HG02798 (cell line): ENCODE results near the gene NOD1.
"Not testable (repeated sequence)": the region's sequence is repeated elsewhere in the genome, so short reads cannot be mapped to it uniquely, and the experiment has no call there.

ENCODE experiments used
- ATAC-seq: cut with Tn5 transposase; IDR thresholded peaks from one replicate; pipeline ENCODE4 v1.9.1; 2021; ENCODE audit warnings: mild to moderate bottlenecking; ENCODE audit not compliant: unreplicated experiment, poor library complexity

The NOD1 gene, protein sequence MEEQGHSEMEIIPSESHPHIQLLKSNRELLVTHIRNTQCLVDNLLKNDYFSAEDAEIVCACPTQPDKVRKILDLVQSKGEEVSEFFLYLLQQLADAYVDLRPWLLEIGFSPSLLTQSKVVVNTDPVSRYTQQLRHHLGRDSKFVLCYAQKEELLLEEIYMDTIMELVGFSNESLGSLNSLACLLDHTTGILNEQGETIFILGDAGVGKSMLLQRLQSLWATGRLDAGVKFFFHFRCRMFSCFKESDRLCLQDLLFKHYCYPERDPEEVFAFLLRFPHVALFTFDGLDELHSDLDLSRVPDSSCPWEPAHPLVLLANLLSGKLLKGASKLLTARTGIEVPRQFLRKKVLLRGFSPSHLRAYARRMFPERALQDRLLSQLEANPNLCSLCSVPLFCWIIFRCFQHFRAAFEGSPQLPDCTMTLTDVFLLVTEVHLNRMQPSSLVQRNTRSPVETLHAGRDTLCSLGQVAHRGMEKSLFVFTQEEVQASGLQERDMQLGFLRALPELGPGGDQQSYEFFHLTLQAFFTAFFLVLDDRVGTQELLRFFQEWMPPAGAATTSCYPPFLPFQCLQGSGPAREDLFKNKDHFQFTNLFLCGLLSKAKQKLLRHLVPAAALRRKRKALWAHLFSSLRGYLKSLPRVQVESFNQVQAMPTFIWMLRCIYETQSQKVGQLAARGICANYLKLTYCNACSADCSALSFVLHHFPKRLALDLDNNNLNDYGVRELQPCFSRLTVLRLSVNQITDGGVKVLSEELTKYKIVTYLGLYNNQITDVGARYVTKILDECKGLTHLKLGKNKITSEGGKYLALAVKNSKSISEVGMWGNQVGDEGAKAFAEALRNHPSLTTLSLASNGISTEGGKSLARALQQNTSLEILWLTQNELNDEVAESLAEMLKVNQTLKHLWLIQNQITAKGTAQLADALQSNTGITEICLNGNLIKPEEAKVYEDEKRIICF

DNA sequence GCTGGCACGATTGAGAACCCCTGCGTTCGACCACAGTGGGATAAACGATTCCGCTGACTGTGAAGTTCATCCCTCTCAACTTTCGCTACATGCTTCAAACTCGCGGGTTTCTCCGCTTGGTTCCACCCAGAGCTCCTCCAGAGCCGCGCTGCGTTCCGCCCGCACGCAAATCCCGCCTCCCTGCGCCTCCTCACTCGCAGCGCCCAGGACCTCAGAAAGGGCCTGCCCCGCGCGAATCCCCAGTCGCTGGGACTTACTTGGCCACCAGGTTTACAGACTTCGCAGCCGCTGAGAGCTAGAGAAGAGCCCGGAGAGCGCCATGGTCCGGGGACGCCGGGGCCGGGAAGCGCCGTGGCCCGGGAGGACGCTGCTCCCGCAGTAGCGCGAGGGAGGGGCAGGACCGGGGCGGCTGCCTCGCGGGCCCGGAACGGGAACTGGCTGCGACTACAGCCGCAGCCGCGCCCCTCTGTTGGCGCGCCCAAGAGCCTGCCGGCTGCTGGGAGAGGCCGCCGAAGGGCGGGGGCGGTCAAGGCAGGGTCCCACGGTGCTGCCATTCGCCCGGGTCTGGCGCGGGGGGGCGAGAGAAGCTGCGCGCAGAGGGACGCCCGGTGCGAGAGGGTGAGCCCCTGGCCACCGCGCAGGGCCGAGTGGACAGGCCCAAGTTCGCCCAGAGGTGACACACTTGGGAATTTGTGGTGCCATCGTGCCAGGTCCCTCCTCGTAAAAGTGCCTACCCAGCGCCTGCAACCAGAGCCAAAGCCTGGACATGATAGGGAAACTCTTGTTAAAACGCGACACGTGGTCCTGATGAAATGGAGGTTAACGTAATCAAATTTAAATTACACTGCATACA, at the start of gene NOD1:
Gene NOD1, minus strand, starts transcription at position 436 of the 853 bp plus-strand sequence. CDS start 21,863 bp downstream, outside the sequence.
- peak; percentile 99 for ATAC-seq

DNA sequence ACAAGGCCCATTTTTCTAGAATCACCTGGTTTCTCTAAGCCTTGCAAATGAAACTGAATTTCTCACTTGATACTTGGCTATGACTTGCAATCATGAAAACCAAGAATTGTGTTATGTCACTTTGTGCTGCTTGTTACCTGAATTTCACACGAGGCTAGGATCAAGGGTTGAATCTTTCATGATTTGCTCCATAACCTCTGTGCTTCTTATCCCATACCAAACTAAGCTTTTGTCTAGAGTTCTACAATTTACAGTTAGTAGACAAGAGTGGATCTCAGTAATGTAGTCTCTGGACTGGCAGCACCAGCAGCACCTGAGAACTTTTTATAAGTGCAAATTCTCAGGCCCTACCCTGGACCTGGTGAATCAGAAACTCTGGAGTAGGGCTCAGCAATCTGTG, 48.7 kb upstream of the NOD1 start:
- ATAC-seq, result not testable (repeated sequence)

DNA sequence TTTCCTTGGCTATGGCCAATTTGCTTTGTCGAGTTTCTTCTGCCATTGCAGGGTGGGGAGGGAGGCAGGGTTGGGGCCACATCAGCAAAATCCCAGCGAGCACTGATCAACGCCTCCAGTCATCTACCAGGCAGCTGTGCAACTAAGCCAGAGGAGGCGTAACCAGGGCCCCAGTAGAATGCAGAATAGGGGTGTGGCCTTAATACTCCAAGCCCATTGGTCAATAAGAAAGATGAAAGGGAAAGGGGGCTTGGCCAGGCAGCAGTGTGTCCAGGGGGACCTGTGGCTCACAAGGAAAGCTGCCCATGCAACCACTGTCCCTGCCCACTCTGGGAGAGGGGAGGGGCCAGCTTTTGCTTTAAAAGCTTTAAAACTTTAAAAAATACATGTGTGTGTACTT, 47.6 kb upstream of the NOD1 start:
- no peak for ATAC-seq

DNA sequence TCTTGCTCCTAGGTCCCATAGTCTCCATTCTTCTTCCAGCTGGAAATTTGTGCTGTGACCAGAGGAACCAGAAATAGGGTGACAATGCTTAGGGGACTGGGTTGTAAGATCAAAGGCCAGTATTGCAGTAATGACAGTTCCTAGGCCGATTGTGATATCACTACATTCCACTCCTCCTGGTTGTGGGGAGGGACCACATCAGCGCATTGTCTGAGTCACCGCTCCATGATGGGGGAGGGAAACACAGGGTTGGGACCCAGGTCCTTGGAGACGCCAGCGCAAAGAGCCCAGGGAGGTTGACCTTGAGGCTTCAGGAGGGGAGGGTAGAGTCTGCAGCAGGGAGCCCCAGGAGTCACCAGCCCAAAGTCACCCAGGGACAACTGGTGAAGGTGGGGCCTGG, 46.8 kb upstream of the NOD1 start:
- no peak for ATAC-seq

DNA sequence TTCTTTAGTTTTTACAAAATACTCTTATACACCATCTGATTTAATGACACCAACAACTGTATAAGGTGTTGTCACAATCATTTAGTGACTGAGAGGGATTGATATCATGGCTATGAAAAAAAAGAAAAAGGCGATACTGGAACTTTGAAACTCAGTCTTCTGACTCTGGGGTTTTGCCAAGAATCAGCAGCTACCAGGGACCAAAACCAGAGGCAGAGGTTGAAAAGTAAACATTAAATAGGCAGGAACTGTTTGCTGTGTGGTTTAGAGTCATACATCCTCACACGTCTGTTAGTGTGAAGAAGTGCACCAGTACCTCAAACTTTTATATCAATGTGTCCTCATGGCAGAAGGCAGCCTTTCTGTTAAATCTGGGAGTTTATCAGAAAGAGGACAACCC, 46.0 kb upstream of the NOD1 start:
- no peak for ATAC-seq

DNA sequence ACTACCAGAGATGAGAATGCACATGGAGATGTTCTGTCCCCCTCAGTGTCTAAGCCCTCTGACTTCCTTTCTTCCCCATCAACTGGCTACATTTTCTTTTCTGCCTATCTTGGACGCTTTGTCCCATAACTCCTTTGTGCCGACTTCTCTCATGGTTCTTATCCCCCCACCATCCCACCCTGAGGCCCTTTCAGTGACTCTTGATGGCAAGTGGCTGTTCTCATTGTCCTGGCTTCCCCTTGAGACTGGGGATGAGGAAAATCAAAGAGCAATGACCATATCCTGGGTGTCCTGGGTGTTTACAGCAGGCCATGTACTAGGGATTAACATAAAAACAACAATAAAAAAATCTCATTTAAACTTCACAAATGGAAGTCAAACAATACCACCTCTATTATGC, 44.9 kb upstream of the NOD1 start:
- ATAC-seq, result no peak

DNA sequence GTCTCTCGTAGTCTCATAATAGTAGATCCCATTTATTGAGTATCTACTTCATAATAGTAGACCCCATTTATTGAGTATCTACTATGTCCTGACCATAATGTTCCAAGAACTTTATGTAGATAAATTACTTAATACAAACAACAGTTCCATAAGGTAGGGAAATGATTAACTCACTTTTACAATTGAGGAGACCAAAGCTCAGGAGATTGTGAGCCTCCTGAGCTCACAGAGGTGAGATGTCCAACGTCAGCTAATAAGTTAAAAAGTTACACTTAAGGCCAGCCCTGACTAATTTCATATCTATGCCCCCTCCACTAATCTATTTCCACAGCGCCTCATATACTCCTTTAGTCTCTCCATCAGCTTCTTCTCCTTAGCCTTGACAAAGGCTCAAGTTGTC, 43.6 kb upstream of the NOD1 start:
- no peak for ATAC-seq

DNA sequence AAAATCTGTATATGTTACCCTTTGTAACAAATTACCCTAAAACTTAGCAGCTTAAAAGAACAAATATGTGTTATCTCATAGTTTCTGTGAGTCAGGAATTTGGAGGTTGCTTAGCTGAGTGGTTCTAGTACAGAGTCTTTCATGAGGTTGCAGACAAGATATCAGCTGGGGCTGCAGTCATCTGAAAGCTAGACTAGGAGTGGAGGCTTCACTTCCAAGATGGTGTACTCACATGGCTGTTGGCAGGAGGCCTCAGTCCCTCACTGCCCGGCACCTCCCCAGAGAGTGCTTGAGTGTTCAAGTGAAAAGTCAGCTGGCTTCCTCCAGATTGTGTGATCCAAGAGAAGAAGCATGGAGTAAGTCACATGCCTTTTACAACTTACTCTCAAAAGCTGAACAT, 42.9 kb upstream of the NOD1 start:
- ATAC-seq, result no peak

DNA sequence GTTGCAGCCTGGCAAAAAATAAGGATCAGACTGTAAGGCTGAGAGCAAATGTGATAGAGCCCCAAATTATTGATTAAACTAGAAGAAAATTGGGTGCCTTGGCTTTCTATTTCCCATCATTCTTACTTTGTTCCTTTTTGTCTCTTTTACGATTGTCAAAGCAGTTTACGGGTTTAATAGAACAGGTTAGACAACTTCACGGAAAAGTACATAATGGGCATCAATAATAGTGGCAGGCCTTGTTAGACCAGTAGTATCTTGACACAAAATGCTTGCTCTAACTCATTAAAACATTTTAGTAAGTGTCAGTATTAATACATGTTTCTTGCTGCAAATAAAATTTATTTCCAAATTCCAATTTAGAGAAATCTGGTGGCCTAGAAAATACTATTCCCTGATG, 40.5 kb upstream of the NOD1 start:
- ATAC-seq, result no peak

DNA sequence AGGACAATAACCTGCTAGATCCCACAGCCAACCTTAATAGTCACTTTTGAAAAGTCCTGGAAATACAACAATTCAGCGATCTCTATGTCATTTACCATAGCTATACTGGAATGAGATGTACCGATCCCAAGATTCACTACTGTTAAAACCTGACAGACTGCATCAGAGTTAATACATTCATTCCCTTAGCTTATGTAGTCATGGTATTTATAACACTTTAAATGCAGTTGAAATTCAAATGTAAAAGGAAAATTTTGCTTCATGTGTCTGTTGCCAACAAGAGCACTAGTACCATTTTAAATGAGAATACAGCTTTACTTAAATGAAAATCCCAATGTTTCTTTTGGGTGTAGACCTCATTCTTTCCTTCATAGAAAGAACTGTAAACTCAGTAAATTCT, 37.2 kb upstream of the NOD1 start:
- no peak for ATAC-seq

DNA sequence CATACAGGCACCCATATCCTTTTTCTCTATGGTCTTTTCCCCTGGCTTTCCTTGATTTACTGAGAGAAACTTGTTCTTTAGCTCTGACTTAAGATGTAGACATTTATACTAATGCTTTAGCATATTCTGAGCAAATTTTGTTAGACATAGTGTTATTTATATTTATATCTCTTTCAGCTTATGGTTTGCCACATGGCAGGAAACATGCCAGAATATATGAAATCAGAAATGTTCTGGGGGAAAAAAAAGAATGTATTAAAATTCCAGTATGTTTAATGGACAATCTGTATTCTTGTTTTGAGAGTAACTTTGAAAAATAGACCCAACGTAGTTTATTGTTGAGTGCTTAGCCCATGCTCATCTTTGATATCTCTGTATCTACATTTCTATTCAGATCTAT, 36.2 kb upstream of the NOD1 start:
- ATAC-seq, result no peak

DNA sequence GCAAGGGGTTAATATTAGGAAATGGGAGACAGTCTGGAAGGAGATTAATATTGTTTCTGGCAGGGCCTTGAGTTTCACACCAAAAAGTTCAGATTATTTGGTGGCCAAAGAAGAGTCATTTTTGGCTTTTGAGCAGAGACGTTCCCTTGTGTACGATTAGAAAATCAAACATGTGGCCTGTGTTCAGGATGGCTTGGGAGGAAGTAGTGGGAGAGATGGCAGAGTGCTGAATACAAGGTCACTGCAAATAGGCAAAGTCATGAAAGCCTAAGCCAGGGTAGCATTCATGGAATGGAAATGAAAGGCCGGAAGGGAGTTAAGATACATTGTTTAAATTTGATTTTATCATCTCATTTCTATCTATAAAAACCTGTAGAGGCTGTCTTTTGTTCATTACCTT, 35.6 kb upstream of the NOD1 start:
- no peak for ATAC-seq

DNA sequence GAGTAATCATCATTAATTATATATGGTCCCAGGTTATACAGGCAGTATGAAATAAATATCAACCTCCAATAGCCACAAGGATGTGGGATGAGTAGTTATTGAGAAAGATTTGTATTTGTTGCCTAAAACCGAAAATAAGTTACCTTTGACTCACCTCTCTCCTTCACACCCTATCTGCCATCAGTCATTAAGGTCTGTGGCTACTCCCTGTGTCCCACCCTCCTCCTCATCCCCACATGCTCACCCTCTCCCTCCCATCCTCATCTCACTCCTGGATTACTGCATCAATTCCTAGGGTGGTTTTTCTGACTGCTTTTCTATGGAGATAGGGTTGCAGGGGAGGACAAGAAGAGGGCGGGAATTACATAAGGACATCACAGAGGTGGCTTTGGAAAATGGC, 35.2 kb upstream of the NOD1 start:
- ATAC-seq, result no peak

DNA sequence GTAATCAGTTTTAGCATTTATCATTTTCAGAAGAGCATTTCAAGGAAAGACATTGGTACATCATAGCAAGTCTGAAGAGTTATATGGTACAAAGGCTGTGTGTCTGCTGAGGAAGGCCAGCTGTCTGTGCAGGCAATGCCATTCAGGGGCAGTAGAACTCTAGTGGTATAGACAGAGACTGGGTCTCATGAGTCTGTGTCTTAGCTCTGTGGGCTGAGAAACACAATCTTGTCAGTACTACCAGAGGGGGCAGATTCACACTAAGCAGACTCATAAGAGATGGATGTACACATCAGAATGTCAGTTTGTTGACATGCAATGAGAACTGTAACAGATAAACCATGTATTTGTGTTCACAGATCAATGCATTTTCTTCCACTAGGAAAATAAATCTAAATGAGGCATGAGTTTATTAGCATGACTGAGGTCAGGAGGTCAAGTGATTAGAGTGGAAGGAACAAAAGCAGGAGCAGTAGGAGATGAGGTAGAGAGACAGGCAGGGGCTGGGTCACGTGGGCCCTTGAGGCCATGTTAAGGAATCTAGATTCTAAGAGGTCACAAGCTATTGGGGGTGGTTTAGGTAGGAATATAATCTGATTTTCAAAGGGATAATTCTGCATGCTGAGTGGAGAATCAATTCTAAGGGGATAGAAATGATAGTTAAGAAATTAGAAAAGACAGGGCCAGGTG, 33.5 kb upstream of the NOD1 start:
- no peak for ATAC-seq

DNA sequence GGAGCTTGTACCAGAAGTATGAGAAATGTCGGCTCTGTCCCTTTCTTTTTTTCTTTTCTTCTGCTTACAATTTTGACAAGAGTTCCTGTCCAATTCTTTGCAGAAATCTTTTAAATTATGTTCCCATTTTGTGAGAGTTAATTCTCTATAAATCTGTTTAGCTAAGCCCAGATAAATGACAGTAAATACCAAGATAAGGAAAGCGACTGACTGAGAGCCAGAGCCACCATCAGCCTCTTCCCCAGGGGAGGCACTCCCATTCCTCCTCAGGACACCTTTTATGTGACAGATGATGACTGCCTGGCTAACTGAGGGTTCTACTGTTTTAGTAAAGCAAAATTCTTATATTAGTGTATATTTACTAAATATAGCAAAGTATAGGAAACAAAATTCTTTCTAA, 32.9 kb upstream of the NOD1 start:
- ATAC-seq, result no peak

DNA sequence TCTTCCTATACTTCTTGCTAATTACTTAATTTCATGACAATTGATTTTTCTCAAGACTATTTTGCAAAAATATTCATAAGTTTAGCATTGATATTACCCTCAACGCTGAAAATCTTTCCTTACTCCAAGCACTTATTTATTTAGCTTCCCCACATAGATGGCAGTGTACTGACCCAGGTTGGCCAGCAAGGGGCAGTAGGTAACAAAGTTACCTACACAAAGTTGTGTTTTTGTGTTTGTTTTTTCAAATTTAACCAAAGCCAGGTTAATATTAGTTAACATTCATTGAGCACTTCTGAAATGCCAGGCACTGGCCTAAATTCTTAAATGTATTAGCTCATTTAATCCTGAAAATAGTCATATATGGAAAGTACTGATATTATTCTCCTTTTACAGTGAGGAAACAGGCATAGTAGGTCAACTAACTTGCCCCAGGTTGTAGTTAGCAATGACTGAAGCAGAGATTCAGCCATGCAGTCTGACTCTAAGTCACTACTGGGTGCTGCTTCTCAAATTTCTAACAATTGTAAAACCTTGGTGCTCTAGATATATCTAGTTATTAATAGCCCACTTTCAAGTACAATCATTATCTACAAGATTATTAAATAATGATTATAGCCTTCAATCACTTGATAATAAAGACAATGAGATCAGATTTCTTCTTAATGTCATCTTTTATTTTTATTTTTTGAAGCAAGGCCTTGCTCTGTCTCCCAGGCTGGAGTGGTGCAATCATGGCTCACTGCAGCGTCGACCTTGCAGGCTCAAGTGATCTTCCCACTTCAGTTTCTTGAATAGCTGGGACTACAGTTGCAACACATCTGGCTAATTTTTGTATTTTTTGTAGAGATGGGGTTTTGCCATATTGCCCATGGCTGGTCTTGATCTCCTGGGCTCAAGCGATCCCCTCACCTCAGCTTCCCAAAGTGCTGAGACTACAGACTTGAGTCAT, 31.8 kb upstream of the NOD1 start:
- ATAC-seq, result no peak

DNA sequence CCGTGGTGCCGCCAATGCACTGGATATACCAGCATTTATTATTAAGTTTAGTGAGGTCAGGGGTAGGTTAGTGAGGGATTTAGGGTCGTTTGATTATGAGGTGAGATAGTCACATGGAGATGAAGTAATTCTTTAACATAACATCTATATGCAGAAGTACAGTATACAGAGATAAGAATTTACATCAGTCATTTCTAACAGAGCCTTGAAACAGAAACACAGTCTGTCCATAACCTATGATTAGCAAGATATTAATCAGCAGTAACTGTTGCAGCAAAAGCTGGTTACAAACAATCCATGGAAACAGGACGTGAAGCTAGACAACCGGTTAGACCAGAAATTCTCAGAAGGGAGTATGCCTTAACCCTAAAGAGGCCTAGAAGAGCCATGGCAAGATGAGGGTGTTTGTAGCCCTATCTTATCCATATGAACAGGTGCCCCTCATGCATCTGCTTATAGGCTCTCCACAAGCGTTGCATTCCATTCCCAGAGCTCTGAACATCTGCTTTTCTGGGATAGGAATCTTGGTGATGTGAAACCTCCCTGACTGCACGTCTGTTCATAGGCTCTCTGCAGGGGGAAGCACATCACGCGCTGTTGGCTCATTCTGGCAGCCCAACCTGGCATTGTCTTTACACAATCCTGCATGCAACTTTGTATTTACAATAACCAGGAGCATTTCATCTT, 30.7 kb upstream of the NOD1 start:
- not testable (repeated sequence) for ATAC-seq

DNA sequence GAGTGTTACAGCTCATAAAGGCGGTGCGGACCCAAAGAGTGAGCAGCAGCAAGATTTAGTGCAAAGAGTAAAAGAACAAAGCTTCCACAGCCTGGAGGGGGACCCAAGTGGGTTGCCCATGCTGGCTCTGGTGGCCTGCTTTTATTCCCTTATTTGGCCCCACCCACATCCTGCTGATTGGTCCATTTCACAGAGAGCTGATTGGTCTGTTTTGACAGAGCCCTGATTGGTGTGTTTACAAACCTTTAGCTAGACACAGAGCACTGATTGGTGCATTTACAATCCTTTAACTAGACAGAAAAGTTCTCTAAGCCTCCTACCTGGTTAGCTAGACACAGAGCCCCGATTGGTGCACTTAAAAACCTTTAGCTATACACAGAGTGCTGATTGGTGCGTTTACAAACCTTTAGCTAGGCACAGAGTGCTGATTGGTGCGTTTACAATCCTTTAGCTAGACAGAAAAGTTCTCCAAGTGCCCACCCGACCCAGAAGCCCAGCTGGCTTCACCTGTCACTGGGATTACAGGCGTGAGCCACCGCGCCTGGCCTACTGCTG, 28.8 kb upstream of the NOD1 start:
- ATAC-seq, result not testable (repeated sequence)
